ENCODE data around the gene TRAF1. TPM values are rescaled to one million over a fixed set of nuclear protein-coding genes. Genes with fewer than 3 reads are reported as not detected.

Gene TRAF1
- total and polyA plus RNA-seq, 7 donors: 0.46 to 10.0 (median 4.6) TPM

- H3K4me1 ChIP-seq: peaks cover 0 to 53% (median 42%) of the 10 kb centered on the region in 4 donors
- H3K9me3 ChIP-seq: no peaks in the 10 kb centered on the region
- peak; percentile 98 for DNase-seq
- peak overlapping the region; percentile 85 to 91 (median 88) for H3K27ac ChIP-seq
- H3K36me3 ChIP-seq: no peaks in the 10 kb centered on the region
- TF ChIP-seq POLR2A (IDR thresholded peaks at IDR 0.05) (peak; percentile 22 to 26), CTCF (IDR thresholded peaks at IDR 0.05) (no peak), POLR2AphosphoS5 (IDR thresholded peaks at IDR 0.05) (peak; percentile 70 to 87 (median 82)), EP300 (IDR thresholded peaks at IDR 0.05) (peak in 1 of 4 donors; percentile 27)
- no peaks in the 10 kb centered on the region for H3K27me3 ChIP-seq
- WGBS, 2 donors: 7 to 22% methylated on average over 4 of the region's 4 CpGs
- H3K4me3 ChIP-seq: no peak overlapping the region
- intact Hi-C loops (cut with DNase I): no loop called here
Measured at GRCh38 chr9:120935383-120935857, 8.8 kb upstream of the TRAF1 start.

GRCh38 chr9:120934281-120934680 lies 7.7 kb upstream of the TRAF1 start:
- no peak for DNase-seq
- no peak for TF ChIP-seq POLR2AphosphoS5 (IDR thresholded peaks at IDR 0.05)
- TF ChIP-seq POLR2A (IDR thresholded peaks at IDR 0.05): no peak
- TF ChIP-seq EP300 (IDR thresholded peaks at IDR 0.05): no peak
- no peak for TF ChIP-seq CTCF (IDR thresholded peaks at IDR 0.05)
- intact Hi-C loops (cut with DNase I): no loop called here
- no peak overlapping the region for H3K4me3 ChIP-seq
- WGBS, 2 donors: 42 to 63% methylated on average over 3 of the region's 3 CpGs
- H3K27ac ChIP-seq: peak overlapping the region; percentile 85 to 91 (median 88)
- no peaks in the 10 kb centered on the region for H3K9me3 ChIP-seq
- peaks cover 0 to 63% (median 44%) of the 10 kb centered on the region in 4 donors for H3K4me1 ChIP-seq
- H3K27me3 ChIP-seq: no peaks in the 10 kb centered on the region
- no peaks in the 10 kb centered on the region for H3K36me3 ChIP-seq

GRCh38 chr9:120933310-120934055 lies 6.9 kb upstream of the TRAF1 start:
- 89 to 90% methylated on average over 8 of the region's 8 CpGs for WGBS, 2 donors
- Histone ChIP-seq H3K9me3 (no peaks in the 10 kb centered on the region), H3K27me3 (no peaks in the 10 kb centered on the region), H3K27ac (peak overlapping the region; percentile 85 to 91 (median 88)), H3K4me1 (peaks cover 0 to 66% (median 47%) of the 10 kb centered on the region in 4 donors), H3K4me3 (no peak overlapping the region), H3K36me3 (no peaks in the 10 kb centered on the region)
- intact Hi-C loops (cut with DNase I): loop anchor here (1.0 kb wide), 1 partner anchor 41 kb away; no protein-coding TSS in a partner anchor
- TF ChIP-seq EP300 (IDR thresholded peaks at IDR 0.05): no peak
- no peak for TF ChIP-seq CTCF (IDR thresholded peaks at IDR 0.05)
- no peak for TF ChIP-seq POLR2AphosphoS5 (IDR thresholded peaks at IDR 0.05)
- no peak for TF ChIP-seq POLR2A (IDR thresholded peaks at IDR 0.05)
- DNase-seq: no peak

- Histone ChIP-seq H3K36me3 (no peaks in the 10 kb centered on the region), H3K4me1 (peaks cover 0 to 75% (median 49%) of the 10 kb centered on the region in 4 donors), H3K27me3 (no peaks in the 10 kb centered on the region), H3K4me3 (no peak overlapping the region), H3K9me3 (no peaks in the 10 kb centered on the region), H3K27ac (peak overlapping the region; percentile 59 to 91 (median 70))
- intact Hi-C loops (cut with DNase I): no loop called here
- no peak for DNase-seq
- TF ChIP-seq POLR2AphosphoS5 (IDR thresholded peaks at IDR 0.05): no peak
- TF ChIP-seq CTCF (IDR thresholded peaks at IDR 0.05): no peak
- no peak for TF ChIP-seq POLR2A (IDR thresholded peaks at IDR 0.05)
- no peak for TF ChIP-seq EP300 (IDR thresholded peaks at IDR 0.05)
- 77 to 84% methylated on average over 6 of the region's 6 CpGs for WGBS, 2 donors
Measured at GRCh38 chr9:120932086-120932823, 5.7 kb upstream of the TRAF1 start.
